ENCODE measurements around the gene PRR20C.
"Not testable (repeated sequence)": the region's sequence is repeated elsewhere in the genome, so short reads cannot be mapped to it uniquely, and the experiment has no call there.

DNA sequence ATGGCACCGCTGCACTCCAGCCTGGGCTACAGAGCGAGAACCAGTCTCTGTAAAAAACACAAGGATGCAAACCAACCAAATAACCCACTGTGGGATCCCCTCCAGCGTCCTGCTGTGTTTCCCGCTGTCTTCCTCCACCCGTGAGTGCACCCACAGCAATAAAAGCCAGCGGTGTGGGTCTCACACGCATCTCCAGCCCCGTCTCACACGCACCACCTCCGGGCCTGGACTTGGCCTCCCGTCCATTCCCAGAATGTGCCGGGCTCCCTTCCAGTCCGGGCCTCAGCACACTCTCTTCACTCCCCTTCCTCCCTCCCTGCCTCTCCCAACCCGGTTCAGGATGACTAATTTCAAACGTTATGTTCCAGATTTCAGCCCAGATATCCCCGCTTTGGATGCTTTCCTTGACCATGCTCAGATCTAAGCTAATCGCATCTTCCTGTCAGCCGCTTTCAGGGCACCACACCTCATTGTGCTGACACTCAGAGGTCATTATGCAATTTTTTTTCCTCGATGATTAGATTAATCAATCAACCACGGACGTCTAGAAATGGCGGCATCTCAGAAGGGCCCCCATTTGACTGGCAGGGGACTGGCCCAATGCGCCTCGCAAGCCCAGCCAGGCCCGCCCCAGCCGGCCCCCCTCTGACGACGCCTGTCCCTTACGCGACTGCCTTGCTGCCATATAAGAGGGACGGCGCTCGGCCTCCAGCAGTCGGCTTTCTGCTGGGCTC, 13.5 kb upstream of the PRR20C start, which contains the start of gene PRR20A:
- not testable (repeated sequence) for TF ChIP-seq EP300, POLR2A (IDR thresholded peaks at IDR 0.05)
- TF ChIP-seq, protein P1, sequence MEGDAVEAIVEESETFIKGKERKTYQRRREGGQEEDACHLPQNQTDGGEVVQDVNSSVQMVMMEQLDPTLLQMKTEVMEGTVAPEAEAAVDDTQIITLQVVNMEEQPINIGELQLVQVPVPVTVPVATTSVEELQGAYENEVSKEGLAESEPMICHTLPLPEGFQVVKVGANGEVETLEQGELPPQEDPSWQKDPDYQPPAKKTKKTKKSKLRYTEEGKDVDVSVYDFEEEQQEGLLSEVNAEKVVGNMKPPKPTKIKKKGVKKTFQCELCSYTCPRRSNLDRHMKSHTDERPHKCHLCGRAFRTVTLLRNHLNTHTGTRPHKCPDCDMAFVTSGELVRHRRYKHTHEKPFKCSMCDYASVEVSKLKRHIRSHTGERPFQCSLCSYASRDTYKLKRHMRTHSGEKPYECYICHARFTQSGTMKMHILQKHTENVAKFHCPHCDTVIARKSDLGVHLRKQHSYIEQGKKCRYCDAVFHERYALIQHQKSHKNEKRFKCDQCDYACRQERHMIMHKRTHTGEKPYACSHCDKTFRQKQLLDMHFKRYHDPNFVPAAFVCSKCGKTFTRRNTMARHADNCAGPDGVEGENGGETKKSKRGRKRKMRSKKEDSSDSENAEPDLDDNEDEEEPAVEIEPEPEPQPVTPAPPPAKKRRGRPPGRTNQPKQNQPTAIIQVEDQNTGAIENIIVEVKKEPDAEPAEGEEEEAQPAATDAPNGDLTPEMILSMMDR (IDR thresholded peaks at IDR 0.05), result not testable (repeated sequence)

Measured in sigmoid colon (tissue), 4 donors.